IPS-15b (cell line): Measurements from ENCODE around the gene C10orf90.

Experiments
- H3K27me3 ChIP-seq: one replicate; pipeline ENCODE4 v1.6.1; 2013; ENCODE audit warnings: low read length; ENCODE audit not compliant: control insufficient read depth, insufficient read depth
- H3K36me3 ChIP-seq: one replicate; pipeline ENCODE4 v1.6.1; 2013; ENCODE audit warnings: low read length; ENCODE audit not compliant: control insufficient read depth, insufficient read depth
- H3K4me1 ChIP-seq: one replicate; pipeline ENCODE4 v1.6.1; 2013; ENCODE audit warnings: mild to moderate bottlenecking, low read length; ENCODE audit not compliant: control insufficient read depth, insufficient read depth
- H3K4me3 ChIP-seq: one replicate; pipeline ENCODE4 v1.5.1; 2013; ENCODE audit warnings: low read depth, low read length
- H3K9ac ChIP-seq: one replicate; pipeline ENCODE4 v1.6.1; 2013; ENCODE audit warnings: low read depth, mild to moderate bottlenecking, low read length
- H3K9me3 ChIP-seq: one replicate; pipeline ENCODE4 v1.6.1; 2013; ENCODE audit warnings: mild to moderate bottlenecking, low read length; ENCODE audit not compliant: control insufficient read depth, insufficient read depth

Gene C10orf90

DNA sequence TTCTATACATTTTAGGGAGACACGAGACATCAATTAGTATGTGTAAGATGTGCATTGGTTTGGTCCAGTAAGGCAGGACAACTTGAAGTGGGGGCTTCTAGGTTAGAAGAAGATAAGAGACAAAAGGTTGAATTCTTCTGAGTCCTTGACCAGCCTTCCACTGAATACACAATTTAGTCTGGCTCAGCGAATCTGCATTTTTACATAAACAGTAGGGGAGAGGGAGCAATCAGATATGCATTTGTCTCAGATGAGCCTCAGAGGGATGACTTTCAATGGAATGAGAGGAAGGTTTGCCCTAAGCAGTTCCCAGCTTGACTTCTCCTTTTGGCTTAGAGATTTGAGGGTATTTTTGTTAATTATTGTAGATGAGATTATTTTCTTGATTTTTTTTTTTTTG lies 20.0 kb upstream of the C10orf90 start:
- Histone ChIP-seq H3K36me3 (no peaks in the 10 kb centered on the region), H3K9ac (no peak overlapping the region), H3K4me3 (no peak overlapping the region), H3K4me1 (peaks cover 4% of the 10 kb centered on the region), H3K9me3 (no peaks in the 10 kb centered on the region), H3K27me3 (no peaks in the 10 kb centered on the region)

GRCh38 chr10:126689461-126689994 lies 19.0 kb upstream of the C10orf90 start:
- Histone ChIP-seq H3K9me3 (no peaks in the 10 kb centered on the region), H3K36me3 (no peaks in the 10 kb centered on the region), H3K27me3 (no peaks in the 10 kb centered on the region), H3K4me3 (no peak overlapping the region), H3K4me1 (peaks cover 4% of the 10 kb centered on the region), H3K9ac (no peak overlapping the region)

DNA sequence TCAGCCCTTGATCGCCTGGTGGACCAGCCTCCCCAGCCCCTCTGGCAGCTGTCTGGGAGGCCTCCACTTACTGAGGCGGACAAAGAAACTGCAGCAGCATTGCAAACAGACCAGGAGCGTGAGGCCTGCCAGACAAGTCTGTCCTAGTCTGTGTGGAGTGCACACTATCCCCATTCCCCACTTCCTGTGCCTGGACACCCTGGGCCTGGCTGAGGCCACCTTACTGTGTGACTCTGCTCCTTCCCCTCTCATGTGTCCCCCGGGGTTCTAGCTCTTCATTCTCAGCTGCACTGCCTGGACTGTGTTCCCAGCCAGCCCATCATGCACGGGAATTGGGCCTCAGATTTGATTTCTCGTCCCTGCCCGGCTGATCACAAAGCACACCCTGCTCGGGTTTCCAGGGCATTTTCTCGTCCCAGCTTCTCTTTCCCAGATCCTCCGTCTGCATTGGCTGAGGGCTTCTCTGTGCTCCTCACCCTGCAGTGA lies 16.7 kb upstream of the C10orf90 start:
- Histone ChIP-seq H3K9me3 (no peaks in the 10 kb centered on the region), H3K9ac (no peak overlapping the region), H3K27me3 (no peaks in the 10 kb centered on the region), H3K4me1 (peaks cover 4% of the 10 kb centered on the region), H3K4me3 (no peak overlapping the region), H3K36me3 (no peaks in the 10 kb centered on the region)

GRCh38 chr10:126686719-126687118 lies 16.2 kb upstream of the C10orf90 start:
- H3K4me1 ChIP-seq = peaks cover 4% of the 10 kb centered on the region
- no peak overlapping the region for H3K4me3 ChIP-seq
- H3K36me3 ChIP-seq = no peaks in the 10 kb centered on the region
- no peak overlapping the region for H3K9ac ChIP-seq
- no peaks in the 10 kb centered on the region for H3K27me3 ChIP-seq
- no peaks in the 10 kb centered on the region for H3K9me3 ChIP-seq

- H3K36me3 ChIP-seq = no peaks in the 10 kb centered on the region
- H3K9me3 ChIP-seq = no peaks in the 10 kb centered on the region
- H3K9ac ChIP-seq = no peak overlapping the region
- no peaks in the 10 kb centered on the region for H3K27me3 ChIP-seq
- no peak overlapping the region for H3K4me3 ChIP-seq
- H3K4me1 ChIP-seq = peaks cover 4% of the 10 kb centered on the region
Measured at GRCh38 chr10:126686268-126686667, 15.8 kb upstream of the C10orf90 start.

DNA sequence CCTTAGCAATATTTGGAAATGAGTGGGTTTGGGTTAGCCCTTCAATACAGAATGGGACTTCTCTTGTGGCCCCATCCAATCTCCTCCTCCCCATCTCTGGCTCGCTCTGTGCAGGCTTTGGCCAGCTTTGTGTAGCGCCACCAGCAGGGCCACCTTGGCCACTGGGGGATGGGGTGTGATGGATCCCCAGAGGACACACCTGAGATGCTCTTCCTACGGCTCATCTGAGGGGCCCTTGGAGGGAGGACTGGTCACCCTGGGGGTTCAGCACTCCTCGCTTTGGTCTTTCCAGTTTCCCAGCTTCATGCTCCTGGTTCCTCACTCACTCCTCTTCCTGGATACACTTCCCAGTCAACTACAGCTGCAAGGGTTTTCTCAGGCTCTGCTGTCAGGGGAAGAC lies 15.3 kb upstream of the C10orf90 start:
- Histone ChIP-seq H3K36me3 (no peaks in the 10 kb centered on the region), H3K4me1 (peaks cover 4% of the 10 kb centered on the region), H3K9ac (no peak overlapping the region), H3K9me3 (no peaks in the 10 kb centered on the region), H3K4me3 (no peak overlapping the region), H3K27me3 (no peaks in the 10 kb centered on the region)

GRCh38 chr10:126684171-126684745 lies 13.8 kb upstream of the C10orf90 start:
- H3K36me3 ChIP-seq = no peaks in the 10 kb centered on the region
- H3K9ac ChIP-seq = no peak overlapping the region
- no peaks in the 10 kb centered on the region for H3K27me3 ChIP-seq
- peaks cover 4% of the 10 kb centered on the region for H3K4me1 ChIP-seq
- H3K9me3 ChIP-seq = no peaks in the 10 kb centered on the region
- H3K4me3 ChIP-seq = no peak overlapping the region

DNA sequence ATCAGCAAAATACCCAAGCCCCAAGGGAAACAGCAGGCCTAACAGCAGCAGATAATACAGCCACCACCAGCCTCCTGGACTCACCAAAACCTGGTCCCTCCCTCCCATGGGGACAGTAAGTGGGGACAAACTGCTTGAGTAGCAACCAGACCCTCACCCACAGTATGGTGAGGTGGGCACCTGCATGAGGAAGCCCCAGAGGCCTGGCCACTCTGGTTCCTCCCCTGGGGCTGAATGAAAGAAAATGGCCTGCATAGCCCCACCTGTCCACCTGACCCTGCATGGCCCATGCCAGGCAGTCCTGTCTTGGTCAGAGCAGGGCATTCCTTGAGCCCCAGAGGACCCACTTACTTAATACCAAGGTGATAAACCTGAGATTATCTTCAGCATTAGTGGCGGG lies 13.0 kb upstream of the C10orf90 start:
- Histone ChIP-seq H3K9me3 (no peaks in the 10 kb centered on the region), H3K4me1 (peaks cover 4% of the 10 kb centered on the region), H3K36me3 (no peaks in the 10 kb centered on the region)

DNA sequence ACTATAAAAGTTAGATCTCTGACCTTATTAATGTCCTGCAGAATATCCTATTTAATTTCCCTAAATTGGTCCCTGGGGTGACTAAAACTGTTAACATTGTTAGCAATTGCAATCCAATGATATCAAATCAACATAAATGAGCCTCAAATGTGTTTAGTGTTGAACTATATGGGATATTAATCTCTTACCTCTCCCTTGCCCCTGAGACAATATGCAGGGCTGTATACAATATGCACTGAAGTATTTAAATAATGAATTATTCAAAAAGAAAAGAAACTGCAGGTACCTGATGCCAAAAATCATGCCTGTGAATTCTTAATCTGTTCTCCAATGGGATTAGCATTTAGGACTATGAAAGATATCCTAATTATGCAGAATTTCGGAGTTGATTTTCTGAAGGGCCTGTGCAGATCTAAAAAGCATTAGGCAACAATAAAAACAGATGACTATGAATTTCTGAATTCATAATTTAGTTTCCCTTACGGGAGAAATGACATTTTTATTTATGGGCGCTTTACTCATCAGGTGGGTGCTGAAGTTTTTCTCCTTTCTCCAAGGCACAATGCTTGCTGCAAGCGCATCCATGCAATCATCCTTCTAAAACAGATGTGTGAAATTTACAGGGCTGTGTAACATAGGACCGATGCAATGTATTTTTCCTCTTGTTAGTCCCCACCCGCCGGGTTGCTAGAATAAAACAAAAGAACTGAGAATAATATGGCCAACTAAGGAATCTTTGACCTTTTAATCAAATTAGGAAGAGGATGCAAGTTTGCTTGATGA lies 5.4 kb upstream of the C10orf90 start:
- Histone ChIP-seq H3K9me3 (no peaks in the 10 kb centered on the region), H3K4me3 (no peak overlapping the region), H3K36me3 (no peaks in the 10 kb centered on the region), H3K4me1 (no peaks in the 10 kb centered on the region), H3K27me3 (no peaks in the 10 kb centered on the region), H3K9ac (no peak overlapping the region)

More for the DNA sequence above, 13.0 kb upstream of the C10orf90 start:
- Histone ChIP-seq H3K4me3 (no peak overlapping the region), H3K27me3 (no peaks in the 10 kb centered on the region), H3K9ac (no peak overlapping the region)

GRCh38 chr10:126674741-126675515 lies 4.4 kb upstream of the C10orf90 start:
- Histone ChIP-seq H3K4me3 (no peak overlapping the region), H3K36me3 (no peaks in the 10 kb centered on the region), H3K9ac (no peak overlapping the region), H3K4me1 (no peaks in the 10 kb centered on the region), H3K27me3 (no peaks in the 10 kb centered on the region), H3K9me3 (no peaks in the 10 kb centered on the region)

DNA sequence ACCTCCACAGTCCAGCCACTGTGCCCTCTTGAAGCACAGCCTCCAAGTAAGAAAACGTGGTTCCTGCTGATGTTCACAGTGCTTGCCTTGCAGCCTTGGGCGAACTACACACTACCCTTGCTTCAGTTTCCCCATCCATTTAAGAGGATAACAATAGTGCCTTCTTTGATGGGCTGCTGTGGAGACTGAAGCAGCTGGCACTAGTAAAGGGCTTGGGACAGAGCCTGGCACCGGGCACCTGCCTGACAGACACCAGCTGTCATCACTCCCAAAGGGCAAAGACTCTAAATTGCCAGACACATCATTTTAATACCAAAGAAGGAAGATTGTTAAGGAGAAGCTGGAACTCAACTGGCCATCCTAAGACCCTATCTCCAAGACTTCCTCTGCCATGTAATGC lies 3.1 kb upstream of the C10orf90 start:
- Histone ChIP-seq H3K36me3 (no peaks in the 10 kb centered on the region), H3K4me1 (no peaks in the 10 kb centered on the region), H3K27me3 (no peaks in the 10 kb centered on the region), H3K9me3 (no peaks in the 10 kb centered on the region), H3K4me3 (no peak overlapping the region), H3K9ac (no peak overlapping the region)
